GM18502 (cell line): ENCODE results near the gene INPP5F.
"Not testable (repeated sequence)": the region's sequence is repeated elsewhere in the genome, so short reads cannot be mapped to it uniquely, and the experiment has no call there.

Experiments used
- ATAC-seq: cut with Tn5 transposase; IDR thresholded peaks from one replicate; pipeline ENCODE4 v1.9.1; 2021; ENCODE audit warnings: mild to moderate bottlenecking; ENCODE audit not compliant: unreplicated experiment, poor library complexity

Gene INPP5F

GRCh38 chr10:119706521-119707278 is 19.1 kb upstream of the INPP5F start:
- ATAC-seq = no peak

GRCh38 chr10:119707331-119707730 is 18.5 kb upstream of the INPP5F start:
- ATAC-seq = not testable (repeated sequence)

- ATAC-seq = not testable (repeated sequence)
Observed at GRCh38 chr10:119710935-119711334, 14.9 kb upstream of the INPP5F start.

DNA sequence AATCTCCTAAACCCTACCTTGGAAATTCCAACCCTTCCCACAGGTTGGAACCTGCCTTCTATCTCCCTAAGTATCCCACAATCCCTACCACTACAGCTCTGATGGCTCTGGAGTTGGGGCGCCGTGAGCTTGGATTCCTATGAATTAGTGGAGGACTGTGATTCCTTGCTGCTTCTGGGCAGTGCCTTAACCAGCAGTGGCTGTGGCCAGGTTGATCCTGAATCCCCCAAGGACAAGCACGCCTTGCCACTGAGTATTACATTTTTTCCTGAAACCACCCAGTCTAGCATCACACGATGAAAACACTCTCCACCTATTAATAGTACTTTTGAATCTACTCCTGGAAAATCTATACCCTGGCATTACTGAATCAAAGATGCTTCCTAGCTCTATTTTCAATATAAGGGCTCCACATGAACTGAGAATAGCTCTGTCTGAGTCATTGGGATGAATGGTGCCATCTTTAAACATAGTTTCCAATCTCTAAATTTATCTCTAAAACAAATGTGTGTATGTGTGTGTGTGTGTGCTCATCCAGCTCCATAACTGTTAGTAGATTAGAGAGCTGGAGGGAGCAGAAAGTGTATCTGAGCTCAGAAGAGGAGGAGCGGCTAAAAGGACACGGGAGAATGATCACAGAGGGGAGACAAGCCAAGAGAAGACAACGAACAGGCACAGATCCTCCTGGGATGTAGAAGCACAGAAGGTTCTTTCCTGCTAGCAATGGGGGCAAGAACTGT is 11.9 kb upstream of the INPP5F start:
- ATAC-seq = no peak

DNA sequence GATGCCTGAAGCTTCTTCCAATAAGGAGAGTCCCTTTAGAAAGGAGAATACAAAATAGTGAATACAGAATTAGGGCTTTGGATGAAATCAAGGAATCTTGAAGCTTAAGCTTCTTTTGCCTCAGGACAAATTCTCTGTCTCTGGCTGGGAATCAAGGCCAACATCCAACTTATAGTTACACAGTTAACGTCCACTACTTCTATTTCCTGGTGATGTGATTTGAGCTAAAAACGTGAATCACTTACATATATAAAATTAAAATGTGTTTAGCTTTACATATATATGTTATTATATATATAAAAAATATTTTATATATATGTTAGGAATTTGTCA is 11.4 kb upstream of the INPP5F start:
- no peak for ATAC-seq

DNA sequence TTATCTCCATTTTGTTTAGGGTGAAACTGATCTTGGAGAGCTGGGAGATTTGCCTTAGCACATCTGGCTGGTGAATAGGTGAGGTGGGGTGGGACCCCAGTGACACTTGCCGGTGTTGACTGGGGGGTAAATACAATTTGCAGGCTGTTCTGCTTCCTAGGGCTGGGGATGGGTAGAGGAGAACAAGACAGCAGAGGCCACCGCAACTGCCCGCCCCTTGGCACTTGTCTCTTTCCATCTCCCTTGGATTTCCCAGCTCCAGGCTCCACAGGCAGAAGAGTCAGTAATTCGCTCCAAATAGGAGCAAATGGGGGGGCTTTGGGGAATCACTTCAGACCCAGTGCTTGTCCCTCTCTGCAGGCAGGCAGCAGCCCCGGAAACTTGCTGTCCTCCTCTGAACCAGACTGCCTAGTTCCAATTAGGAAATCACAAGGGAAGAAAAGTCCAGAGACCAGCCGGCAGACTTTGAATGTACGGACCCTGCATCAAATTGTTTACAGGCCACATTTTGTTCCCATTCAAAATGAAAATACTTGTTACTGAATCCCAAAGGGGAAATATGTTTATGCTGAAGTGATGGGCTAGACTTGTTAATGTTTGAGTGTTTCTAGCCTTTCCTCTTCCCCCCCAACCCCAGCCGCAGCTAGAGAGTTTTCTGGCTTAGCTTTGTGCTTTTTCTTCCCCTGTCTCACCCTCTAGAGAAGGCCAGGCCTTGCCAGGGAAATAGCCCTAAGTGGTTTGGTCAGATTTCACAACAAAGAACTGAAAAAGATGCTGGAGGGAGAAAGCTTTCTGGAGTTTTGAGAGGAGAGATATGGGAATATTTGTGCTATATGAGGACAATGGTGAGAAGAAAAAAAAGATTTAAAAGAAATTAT is 10.0 kb upstream of the INPP5F start:
- ATAC-seq = no peak

DNA sequence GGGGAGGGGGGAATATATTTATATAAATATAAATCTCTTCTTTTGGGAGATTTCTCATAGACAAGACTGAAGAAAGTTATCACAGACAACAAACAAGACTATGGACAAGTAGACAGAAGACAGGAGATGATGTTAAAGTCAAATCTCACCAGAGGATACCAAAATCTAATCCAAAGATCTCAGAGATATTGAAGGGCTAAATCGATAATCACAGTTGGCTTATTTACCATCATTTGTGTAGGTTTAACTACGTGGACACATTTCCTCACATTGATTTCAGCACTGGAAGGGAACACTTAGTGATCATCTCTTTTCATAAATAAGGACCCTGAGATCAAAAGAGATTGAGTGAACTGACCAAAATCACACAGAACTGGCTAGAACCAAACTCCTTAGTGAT is 2.7 kb upstream of the INPP5F start:
- no peak for ATAC-seq

DNA sequence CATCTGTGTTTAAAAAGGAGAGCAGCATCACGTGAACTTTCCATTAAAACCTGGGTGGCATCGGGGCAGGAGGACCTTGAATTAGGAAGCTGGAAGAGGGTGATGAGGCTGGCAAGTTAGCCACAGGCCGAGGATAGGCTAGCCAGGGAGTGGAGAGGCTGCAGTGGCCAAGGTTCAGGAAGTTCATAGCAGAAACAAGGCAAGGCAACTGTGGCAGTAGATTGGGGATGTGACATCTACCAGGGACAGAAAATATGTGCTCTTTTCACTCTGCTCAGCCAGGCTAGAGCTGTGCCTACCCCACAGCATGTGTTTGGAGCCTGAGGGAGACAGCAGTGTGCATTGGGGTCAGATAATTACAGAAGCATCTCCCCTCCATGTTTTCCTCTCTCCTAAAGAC is 2.2 kb upstream of the INPP5F start:
- no peak for ATAC-seq

GRCh38 chr10:119724593-119725516 is 995 bp upstream of the INPP5F start:
- peak; percentile 10 for ATAC-seq

DNA sequence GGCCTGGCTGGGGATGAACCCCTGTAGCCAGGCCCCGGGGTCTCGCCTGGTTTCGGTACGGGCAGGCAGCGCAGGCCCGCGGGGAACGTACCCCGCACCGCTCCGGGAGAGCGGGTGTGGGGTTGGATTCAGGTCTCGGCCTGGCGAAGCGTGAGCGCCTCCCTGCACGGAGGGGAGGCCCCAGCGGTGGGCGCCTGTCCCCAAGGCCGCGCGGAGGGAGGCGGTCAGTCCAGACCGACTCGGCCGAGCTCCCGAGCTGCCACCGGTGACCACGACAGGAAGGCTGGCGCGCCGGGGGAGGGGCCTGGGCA is 378 bp upstream of the INPP5F start:
- no peak for ATAC-seq

GRCh38 chr10:119726676-119727261 is 919 bp downstream of the INPP5F start:
- ATAC-seq = no peak

GRCh38 chr10:119728172-119728800 is 2.4 kb downstream of the INPP5F start:
- ATAC-seq = no peak

DNA sequence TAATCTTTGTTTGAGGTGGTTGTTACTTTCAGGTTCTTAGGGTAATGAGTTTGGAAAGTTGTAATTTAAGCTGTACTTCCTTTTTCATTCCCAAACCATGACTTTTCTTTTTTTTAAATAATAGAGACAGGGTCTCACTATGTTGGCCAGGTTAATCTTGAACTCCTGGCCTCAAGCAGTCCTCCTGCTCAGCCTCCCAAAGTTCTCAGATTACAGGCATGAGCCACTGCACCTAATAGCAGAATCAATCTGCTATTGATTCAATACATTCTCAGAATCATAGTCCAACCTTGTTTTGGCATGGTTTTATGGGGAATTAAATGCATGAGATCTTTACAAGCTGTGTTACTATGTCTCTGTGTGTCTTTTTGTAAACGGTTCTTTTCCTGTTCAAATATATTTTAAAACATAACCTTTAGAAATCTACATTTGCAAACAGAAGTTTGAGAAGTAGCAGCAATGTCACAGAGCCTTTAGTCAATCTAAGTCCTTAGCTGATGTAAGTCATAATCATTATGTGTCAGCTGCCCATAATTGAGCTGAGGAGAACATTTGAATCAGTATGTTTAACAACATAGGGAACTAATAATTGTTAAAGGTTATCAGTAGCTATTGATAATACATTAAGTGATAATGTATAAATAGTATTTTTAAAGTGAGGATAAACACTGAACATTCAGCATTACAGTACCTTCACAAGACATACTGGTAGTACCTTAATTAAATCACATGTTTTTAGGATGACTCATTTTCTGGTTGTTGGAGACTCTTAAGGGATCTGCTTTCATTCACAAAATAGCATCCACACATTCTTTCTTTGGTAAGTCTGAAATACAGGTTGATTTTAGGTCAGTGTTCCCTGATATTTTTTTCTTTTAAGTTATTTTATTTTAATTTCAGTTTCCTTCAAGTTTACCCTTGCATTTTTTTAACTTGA is 8.8 kb downstream of the INPP5F start:
- ATAC-seq = no peak

- ATAC-seq = no peak
Observed at GRCh38 chr10:119735451-119735850, 9.6 kb downstream of the INPP5F start.

DNA sequence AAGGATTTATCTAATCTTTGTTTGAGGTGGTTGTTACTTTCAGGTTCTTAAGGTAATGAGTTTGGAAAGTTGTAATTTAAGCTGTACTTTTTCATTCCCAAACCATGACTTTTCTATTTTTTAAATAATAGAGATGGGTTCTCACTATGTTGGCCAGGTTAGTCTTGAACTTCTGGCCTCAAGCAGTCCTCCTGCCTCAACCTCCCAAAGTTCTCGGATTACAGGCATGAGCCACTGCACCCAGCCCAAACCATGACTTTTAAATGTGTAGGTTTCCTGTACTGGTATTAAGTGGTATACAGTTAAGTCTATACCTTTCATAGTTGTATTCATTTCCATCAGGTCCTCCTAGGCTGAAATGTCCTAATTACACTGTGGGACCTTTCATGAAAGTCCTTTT is 10.4 kb downstream of the INPP5F start:
- no peak for ATAC-seq

GRCh38 chr10:119737039-119737663 is 11.3 kb downstream of the INPP5F start:
- no peak for ATAC-seq

DNA sequence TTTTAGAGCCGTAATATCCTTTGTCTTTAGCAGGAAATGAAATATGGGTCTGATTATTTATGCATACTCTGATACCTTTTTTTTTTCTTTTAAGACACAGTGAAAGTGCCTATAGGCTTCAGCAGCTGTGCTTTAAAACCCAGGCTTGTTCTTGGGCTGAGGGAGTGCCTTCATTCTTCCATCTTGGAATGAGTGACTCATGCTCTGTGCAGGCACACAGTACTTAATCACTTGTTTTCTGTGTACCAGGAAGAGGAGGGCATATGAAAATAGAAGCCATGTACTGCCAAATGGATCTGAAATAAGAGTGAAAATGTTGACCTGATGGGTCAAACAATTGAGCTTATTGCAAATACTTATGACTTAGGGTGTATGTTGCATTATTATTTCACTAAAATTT is 12.0 kb downstream of the INPP5F start:
- ATAC-seq = no peak

DNA sequence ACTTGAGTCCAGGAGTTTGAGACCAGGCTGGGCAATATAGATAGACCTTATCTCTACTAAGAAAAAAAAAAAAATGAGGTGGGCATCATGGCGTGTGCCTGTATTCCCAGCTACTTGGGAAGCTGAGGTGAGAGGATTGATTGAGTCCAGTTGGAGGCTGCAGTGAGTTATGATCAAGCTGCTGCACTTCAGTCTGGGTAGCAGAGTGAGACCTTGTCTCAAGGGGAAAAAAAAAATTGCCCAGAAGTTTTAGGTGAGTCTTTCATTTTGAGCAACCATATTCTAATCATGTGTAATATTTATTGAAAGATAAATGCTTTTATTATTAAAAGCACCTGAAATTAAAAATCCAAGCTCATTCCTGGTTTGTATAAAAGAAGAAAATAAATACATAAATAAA is 13.1 kb downstream of the INPP5F start:
- no peak for ATAC-seq
